IPS-18c (cell line): ENCODE measurements around the gene IFFO2.

Experiments
- H3K4me3 ChIP-seq: 2 replicates; pipeline ENCODE4 v1.7.0; 2013; ENCODE audit warnings: low read depth, mild to moderate bottlenecking, low read length, moderate library complexity; ENCODE audit not compliant: insufficient read depth
- H3K9me3 ChIP-seq: one replicate; pipeline ENCODE4 v1.6.1; 2013; ENCODE audit warnings: mild to moderate bottlenecking, low read length, moderate library complexity; ENCODE audit not compliant: control insufficient read depth, insufficient read depth

Gene IFFO2

GRCh38 chr1:18932387-18932786, 24.1 kb downstream of the IFFO2 start:
- no peak overlapping the region for H3K4me3 ChIP-seq
- peaks cover 5% of the 10 kb centered on the region for H3K9me3 ChIP-seq

GRCh38 chr1:18931730-18932129, 24.7 kb downstream of the IFFO2 start:
- no peak overlapping the region for H3K4me3 ChIP-seq

GRCh38 chr1:18929686-18930085, 26.8 kb downstream of the IFFO2 start:
- Histone ChIP-seq H3K9me3 (peaks cover 5% of the 10 kb centered on the region), H3K4me3 (no peak overlapping the region)

More at GRCh38 chr1:18931730-18932129, 24.7 kb downstream of the IFFO2 start:
- peaks cover 5% of the 10 kb centered on the region for H3K9me3 ChIP-seq

- Histone ChIP-seq H3K9me3 (no peaks in the 10 kb centered on the region), H3K4me3 (no peak overlapping the region)
Observed at GRCh38 chr1:18928985-18929384, 27.5 kb downstream of the IFFO2 start.

GRCh38 chr1:18928406-18928805, 28.1 kb downstream of the IFFO2 start:
- Histone ChIP-seq H3K9me3 (no peaks in the 10 kb centered on the region), H3K4me3 (no peak overlapping the region)

- H3K9me3 ChIP-seq, result no peaks in the 10 kb centered on the region
- H3K4me3 ChIP-seq, result no peak overlapping the region
Observed at GRCh38 chr1:18927654-18928272, 28.7 kb downstream of the IFFO2 start.

GRCh38 chr1:18927082-18927653, 29.3 kb downstream of the IFFO2 start:
- H3K4me3 ChIP-seq, result no peak overlapping the region
- no peaks in the 10 kb centered on the region for H3K9me3 ChIP-seq

GRCh38 chr1:18926315-18927081, 30.0 kb downstream of the IFFO2 start:
- Histone ChIP-seq H3K4me3 (no peak overlapping the region), H3K9me3 (no peaks in the 10 kb centered on the region)

- Histone ChIP-seq H3K4me3 (no peak overlapping the region), H3K9me3 (no peaks in the 10 kb centered on the region)
Observed at GRCh38 chr1:18925279-18925678, 31.2 kb downstream of the IFFO2 start.

GRCh38 chr1:18924221-18924691, 32.2 kb downstream of the IFFO2 start:
- Histone ChIP-seq H3K9me3 (no peaks in the 10 kb centered on the region), H3K4me3 (no peak overlapping the region)

GRCh38 chr1:18923756-18924211, 32.7 kb downstream of the IFFO2 start:
- Histone ChIP-seq H3K9me3 (no peaks in the 10 kb centered on the region), H3K4me3 (no peak overlapping the region)

- no peaks in the 10 kb centered on the region for H3K9me3 ChIP-seq
- H3K4me3 ChIP-seq, result no peak overlapping the region
Observed at GRCh38 chr1:18922848-18923755, 33.4 kb downstream of the IFFO2 start.

- Histone ChIP-seq H3K4me3 (no peak overlapping the region), H3K9me3 (no peaks in the 10 kb centered on the region)
Observed at GRCh38 chr1:18922319-18922726, 34.2 kb downstream of the IFFO2 start.

- H3K9me3 ChIP-seq, result no peaks in the 10 kb centered on the region
- no peak overlapping the region for H3K4me3 ChIP-seq
Observed at GRCh38 chr1:18921516-18922251, 34.8 kb downstream of the IFFO2 start.

GRCh38 chr1:18920931-18921330, 35.5 kb downstream of the IFFO2 start:
- H3K9me3 ChIP-seq, result no peaks in the 10 kb centered on the region

GRCh38 chr1:18919956-18920355, 36.5 kb downstream of the IFFO2 start:
- no peak overlapping the region for H3K4me3 ChIP-seq
- H3K9me3 ChIP-seq, result no peaks in the 10 kb centered on the region

More at GRCh38 chr1:18920931-18921330, 35.5 kb downstream of the IFFO2 start:
- H3K4me3 ChIP-seq, result no peak overlapping the region
